Transverse colon (tissue), 4 donors: ENCODE results near the gene OR2V2.

Experiments used
- CTCF ChIP-seq, 5 experiments: fragments of 200-600 bp in 3 of 5; fragments of 450-650 bp in 2 of 5; sonication (generic) in 3 of 5; IDR thresholded peaks; 1 replicate in 2 of 5; 2 replicates in 3 of 5; pipeline ENCODE4 v1.5.1; 2016 to 2017; ENCODE audit warnings: antibody characterized with exemption in 5 of 5, inconsistent platforms in 3 of 5, mild to moderate bottlenecking in 2 of 5, moderate library complexity in 1 of 5
- POLR2AphosphoS5 ChIP-seq, 3 donors: sonication (generic); formaldehyde crosslinking; IDR thresholded peaks; one replicate each; pipeline ENCODE4 v1.6.1; 2016; ENCODE audit warnings: antibody characterized with exemption in 3 of 3

- TF ChIP-seq CTCF (IDR thresholded peaks at IDR 0.05) (no peak), POLR2AphosphoS5 (IDR thresholded peaks at IDR 0.05) (no peak)
Measured at GRCh38 chr5:181186986-181187499, 39.7 kb downstream of the OR2V2 start.
